Limb (tissue), 2 donors: ENCODE results near the gene TARS3.
A peak's percentile ranks its signal among the peaks of the same experiment; 100 is the strongest.
"Not testable (repeated sequence)": the region's sequence is repeated elsewhere in the genome, so short reads cannot be mapped to it uniquely, and the experiment has no call there.

ENCODE experiments used
- DNase-seq, 2 donors: peaks; one replicate each; pipeline ENCODE4 v3.0.0-alpha.2; 2016; ENCODE audit errors: extremely low spot score in 2 of 2

Gene TARS3

GRCh38 chr15:101723874-101724674 lies at the start of gene TARS3:
TARS3 (minus strand) TSS chr15:101724473; CDS start chr15:101724387, 86 bp downstream.
- peak; percentile 86 to 98 for DNase-seq

- no peak for DNase-seq
Measured at GRCh38 chr15:101773496-101774100, 49.3 kb upstream of the TARS3 start.

- DNase-seq = no peak
Measured at GRCh38 chr15:101772921-101773320, 48.6 kb upstream of the TARS3 start.

GRCh38 chr15:101767083-101767640 lies 42.9 kb upstream of the TARS3 start:
- not testable (repeated sequence) for DNase-seq

GRCh38 chr15:101765772-101766456 lies 41.6 kb upstream of the TARS3 start:
- no peak for DNase-seq

GRCh38 chr15:101765340-101765671 lies 41.0 kb upstream of the TARS3 start:
- not testable (repeated sequence) for DNase-seq

GRCh38 chr15:101764669-101765339 lies 40.5 kb upstream of the TARS3 start:
- DNase-seq = not testable (repeated sequence)

- not testable (repeated sequence) for DNase-seq
Measured at GRCh38 chr15:101746716-101747082, 22.4 kb upstream of the TARS3 start.

- DNase-seq = not testable (repeated sequence)
Measured at GRCh38 chr15:101734837-101735236, 10.6 kb upstream of the TARS3 start.

- DNase-seq = no peak
Measured at GRCh38 chr15:101733545-101733944, 9.3 kb upstream of the TARS3 start.

- DNase-seq = no peak
Measured at GRCh38 chr15:101732772-101733171, 8.5 kb upstream of the TARS3 start.

- DNase-seq = no peak
Measured at GRCh38 chr15:101731746-101732145, 7.5 kb upstream of the TARS3 start.

- no peak for DNase-seq
Measured at GRCh38 chr15:101727186-101727585, 2.9 kb upstream of the TARS3 start.

GRCh38 chr15:101725073-101725472 lies 800 bp upstream of the TARS3 start:
- no peak for DNase-seq

GRCh38 chr15:101724675-101725005 lies 367 bp upstream of the TARS3 start:
- DNase-seq = no peak

GRCh38 chr15:101723171-101723873 lies 951 bp downstream of the TARS3 start:
- peak in 1 of 2 donors; percentile 2 for DNase-seq

GRCh38 chr15:101718896-101719295 lies 5.4 kb downstream of the TARS3 start:
- DNase-seq = no peak

- DNase-seq = no peak
Measured at GRCh38 chr15:101712078-101712477, 12.2 kb downstream of the TARS3 start.

GRCh38 chr15:101710806-101711205 lies 13.5 kb downstream of the TARS3 start:
- no peak for DNase-seq

GRCh38 chr15:101709466-101709865 lies 14.8 kb downstream of the TARS3 start:
- no peak for DNase-seq

- no peak for DNase-seq
Measured at GRCh38 chr15:101707983-101708382, 16.3 kb downstream of the TARS3 start.
